Body of pancreas (tissue), 4 donors: Measurements from ENCODE around the gene TOM1. TPM values are rescaled to one million over a fixed set of nuclear protein-coding genes. Genes with fewer than 3 reads are reported as not detected.

Experiments used
- ATAC-seq: fragments of 150-250 bp; one replicate; pipeline ENCODE4 v1.9.1; 2016
- DNase-seq, 4 donors: peaks; one replicate each; pipeline ENCODE4 v3.0.0-alpha.2; 2019
- H3K27ac ChIP-seq, 4 donors: fragments of 200-600 bp; sonication (generic); 1 replicate in 3 of 4; 2 replicates in 1 of 4; pipeline versions ENCODE4 v1.5.1 to v1.6.1; 2016 to 2019; ENCODE audit warnings: mild to moderate bottlenecking in 1 of 4, mixed read lengths in 1 of 4, moderate library complexity in 1 of 4
- H3K27me3 ChIP-seq, 2 donors: fragments of 200-600 bp; sonication (generic); one replicate each; pipeline ENCODE4 v1.6.0; 2016; ENCODE audit warnings: mild to moderate bottlenecking in 1 of 2
- H3K36me3 ChIP-seq, 2 donors: fragments of 200-600 bp; sonication (generic); replicated peaks in 1 of 2; 2 replicates each; pipeline ENCODE4 v1.5.1; 2016; ENCODE audit warnings: low read depth in 2 of 2; ENCODE audit not compliant: insufficient read depth in 1 of 2
- H3K4me1 ChIP-seq: fragments of 200-600 bp; sonication (generic); one replicate; pipeline ENCODE4 v1.6.0; 2016
- H3K4me3 ChIP-seq, 2 donors: fragments of 200-600 bp; sonication (generic); 1 replicate in 1 of 2; 2 replicates in 1 of 2; pipeline ENCODE4 v1.5.1; 2016 to 2019
- H3K9me3 ChIP-seq, 3 donors: fragments of 200-600 bp; sonication (generic); 1 replicate in 2 of 3; 2 replicates in 1 of 3; pipeline ENCODE4 v1.5.1; 2016
- POLR2A ChIP-seq, 3 donors: fragments of 450-650 bp; IDR thresholded peaks; one replicate each; pipeline ENCODE4 v1.6.1; 2016; ENCODE audit warnings: antibody characterized with exemption in 3 of 3, mild to moderate bottlenecking in 2 of 3
- WGBS, 2 donors: methylation state at CpG; one replicate each; pipeline ENCODE4 v1.1.5; 2017; 5-methylcytosine and 5-hydroxymethylcytosine counted together
- intact Hi-C: fragments of 100-400 bp; cut with DNase I; formaldehyde crosslinking; loops from one replicate; pipeline ENCODE4 v1.15.1; 2023
- total RNA-seq, 2 donors: library from RNA; depleted of rRNA; stranded (reverse); fragments of >200 nt; gene quantifications; one replicate each; pipeline ENCODE4 v1.1.0, GENCODE V29; 2016
- TF ChIP-seq, protein P1 (sequence below), 7 experiments: fragments of 450-650 bp in 4 of 7; fragments of 200-600 bp in 3 of 7; sonication (generic) in 3 of 7; IDR thresholded peaks; one replicate each; pipeline ENCODE4 v1.5.1; 2016 to 2019; ENCODE audit warnings: antibody characterized with exemption in 7 of 7

The TOM1 gene
- total RNA-seq, 2 donors from 2014 or later: 34.0 to 42.2 TPM

DNA sequence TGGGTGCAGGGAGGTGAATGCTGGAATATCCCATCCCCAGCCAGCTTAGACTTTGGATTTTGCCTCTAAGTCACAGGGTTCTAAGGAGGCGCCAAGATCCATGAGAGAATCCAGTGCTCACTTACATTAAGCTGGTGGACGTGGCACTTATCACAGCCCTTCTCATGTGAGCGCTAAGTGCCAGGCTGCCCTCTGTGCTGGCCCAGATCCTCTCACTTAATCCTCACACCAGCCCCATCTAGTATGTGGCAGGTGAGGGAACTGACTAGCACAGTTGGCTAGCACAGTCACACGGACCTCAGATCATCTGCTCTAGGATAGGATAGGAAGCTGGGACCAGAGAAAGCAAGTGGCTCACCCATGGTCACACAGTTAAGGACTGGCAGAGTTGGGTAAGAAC, 84.8 kb downstream of the TOM1 start:
- ATAC-seq: no peak
- Histone ChIP-seq H3K9me3 (no peaks in the 10 kb centered on the region), H3K27ac (no peak overlapping the region), H3K36me3 (peaks cover 0 to 1% of the 10 kb centered on the region in 2 donors), H3K4me1 (peaks cover 13% of the 10 kb centered on the region), H3K27me3 (no peaks in the 10 kb centered on the region), H3K4me3 (no peak overlapping the region)
- intact Hi-C loops: no loop called here
- TF ChIP-seq, protein P1, sequence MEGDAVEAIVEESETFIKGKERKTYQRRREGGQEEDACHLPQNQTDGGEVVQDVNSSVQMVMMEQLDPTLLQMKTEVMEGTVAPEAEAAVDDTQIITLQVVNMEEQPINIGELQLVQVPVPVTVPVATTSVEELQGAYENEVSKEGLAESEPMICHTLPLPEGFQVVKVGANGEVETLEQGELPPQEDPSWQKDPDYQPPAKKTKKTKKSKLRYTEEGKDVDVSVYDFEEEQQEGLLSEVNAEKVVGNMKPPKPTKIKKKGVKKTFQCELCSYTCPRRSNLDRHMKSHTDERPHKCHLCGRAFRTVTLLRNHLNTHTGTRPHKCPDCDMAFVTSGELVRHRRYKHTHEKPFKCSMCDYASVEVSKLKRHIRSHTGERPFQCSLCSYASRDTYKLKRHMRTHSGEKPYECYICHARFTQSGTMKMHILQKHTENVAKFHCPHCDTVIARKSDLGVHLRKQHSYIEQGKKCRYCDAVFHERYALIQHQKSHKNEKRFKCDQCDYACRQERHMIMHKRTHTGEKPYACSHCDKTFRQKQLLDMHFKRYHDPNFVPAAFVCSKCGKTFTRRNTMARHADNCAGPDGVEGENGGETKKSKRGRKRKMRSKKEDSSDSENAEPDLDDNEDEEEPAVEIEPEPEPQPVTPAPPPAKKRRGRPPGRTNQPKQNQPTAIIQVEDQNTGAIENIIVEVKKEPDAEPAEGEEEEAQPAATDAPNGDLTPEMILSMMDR (IDR thresholded peaks at IDR 0.05): no peak
- TF ChIP-seq POLR2A (IDR thresholded peaks at IDR 0.05): no peak
- DNase-seq: no peak
- WGBS, 2 donors: 73% methylated on average over 4 of the region's 4 CpGs; no CpG with 5 or more reads in 1 of the 2 donors

DNA sequence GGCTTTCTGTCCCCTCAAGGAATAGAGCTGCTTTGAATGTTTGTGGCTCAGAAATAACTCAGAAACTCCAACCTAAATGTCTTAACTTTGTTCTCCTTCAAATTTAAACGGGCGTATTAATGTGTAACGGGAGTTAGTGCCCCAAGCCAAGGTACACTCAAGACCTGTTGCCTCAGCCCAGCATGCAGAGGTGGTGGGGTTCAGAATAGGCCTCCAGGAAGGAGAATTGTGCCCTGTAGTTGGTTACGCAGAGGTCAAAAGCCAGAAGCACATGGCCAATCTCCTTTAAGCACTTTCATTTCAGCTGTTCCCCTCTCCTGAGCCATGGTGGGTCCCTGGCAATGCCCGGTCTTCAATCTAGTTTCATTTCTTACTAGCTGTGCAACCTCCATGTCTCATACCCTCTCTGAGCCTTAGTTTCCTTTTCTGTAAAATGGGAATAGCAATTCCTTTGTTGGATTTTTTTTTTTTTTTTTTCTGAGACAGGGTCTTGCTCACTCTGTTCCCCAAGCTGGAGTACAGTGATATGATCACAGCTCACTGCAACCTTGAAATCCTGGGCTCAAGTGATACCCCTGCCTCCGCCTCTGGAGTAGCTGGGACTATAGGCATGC, 85.4 kb downstream of the TOM1 start:
- intact Hi-C loops: no loop called here
- DNase-seq (no peak), ATAC-seq (no peak)
- no peaks in the 10 kb centered on the region for H3K9me3 ChIP-seq
- H3K4me1 ChIP-seq: peaks cover 13% of the 10 kb centered on the region
- TF ChIP-seq, protein P1 (IDR thresholded peaks at IDR 0.05): no peak
- no peak for TF ChIP-seq POLR2A (IDR thresholded peaks at IDR 0.05)
- peaks cover 0 to 1% of the 10 kb centered on the region in 2 donors for H3K36me3 ChIP-seq
- H3K27ac ChIP-seq: no peak overlapping the region
- H3K4me3 ChIP-seq: no peak overlapping the region
- no peaks in the 10 kb centered on the region for H3K27me3 ChIP-seq
- 78 to 87% methylated on average over 6 of the region's 6 CpGs for WGBS, 2 donors

DNA sequence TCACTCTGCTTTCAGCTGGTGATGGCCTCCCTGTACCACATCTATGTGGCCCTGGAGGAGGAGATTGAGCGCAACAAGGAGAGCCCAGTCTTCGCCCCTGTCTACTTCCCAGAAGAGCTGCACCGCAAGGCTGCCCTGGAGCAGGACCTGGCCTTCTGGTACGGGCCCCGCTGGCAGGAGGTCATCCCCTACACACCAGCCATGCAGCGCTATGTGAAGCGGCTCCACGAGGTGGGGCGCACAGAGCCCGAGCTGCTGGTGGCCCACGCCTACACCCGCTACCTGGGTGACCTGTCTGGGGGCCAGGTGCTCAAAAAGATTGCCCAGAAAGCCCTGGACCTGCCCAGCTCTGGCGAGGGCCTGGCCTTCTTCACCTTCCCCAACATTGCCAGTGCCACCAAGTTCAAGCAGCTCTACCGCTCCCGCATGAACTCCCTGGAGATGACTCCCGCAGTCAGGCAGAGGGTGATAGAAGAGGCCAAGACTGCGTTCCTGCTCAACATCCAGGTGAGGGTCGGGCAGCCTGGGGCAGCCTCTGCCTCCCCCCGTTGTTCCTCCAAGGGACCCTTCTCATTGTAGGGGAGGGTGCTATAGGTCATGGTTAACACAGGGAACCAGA, 87.1 kb downstream of the TOM1 start:
- ATAC-seq: no peak
- intact Hi-C loops: no loop called here
- Histone ChIP-seq H3K4me3 (no peak overlapping the region), H3K27me3 (no peaks in the 10 kb centered on the region), H3K4me1 (no peaks in the 10 kb centered on the region), H3K36me3 (peaks cover 0 to 1% of the 10 kb centered on the region in 2 donors), H3K27ac (no peak overlapping the region), H3K9me3 (no peaks in the 10 kb centered on the region)
- whole genome bisulfite sequencing, 2 donors: 85 to 86% methylated on average over 11 to 19 of the region's 19 CpGs
- TF ChIP-seq POLR2A (IDR thresholded peaks at IDR 0.05): no peak
- TF ChIP-seq, protein P1 (IDR thresholded peaks at IDR 0.05): no peak
- no peak for DNase-seq

DNA sequence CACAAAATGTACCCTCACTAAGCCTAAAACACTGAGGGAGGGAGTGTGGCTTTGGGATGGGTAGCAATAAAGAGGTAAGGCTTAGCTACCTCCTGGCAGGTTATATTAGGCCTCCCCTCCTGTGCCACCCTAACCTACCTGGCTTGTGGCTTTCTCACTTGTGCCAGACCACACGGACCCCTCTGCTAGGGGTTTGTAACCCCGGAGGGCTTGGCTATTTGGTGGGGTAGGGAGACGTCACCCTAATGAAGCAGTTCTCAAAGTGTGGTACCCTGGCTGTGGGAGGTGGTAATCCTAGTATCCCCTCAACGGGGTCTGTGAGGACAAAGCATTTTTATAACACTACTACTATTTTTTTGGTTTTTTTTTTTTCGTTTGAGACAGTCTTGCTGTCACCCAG, 91.2 kb downstream of the TOM1 start:
- TF ChIP-seq, protein P1 (IDR thresholded peaks at IDR 0.05): no peak
- no peak for TF ChIP-seq POLR2A (IDR thresholded peaks at IDR 0.05)
- Histone ChIP-seq H3K4me1 (no peaks in the 10 kb centered on the region), H3K4me3 (no peak overlapping the region), H3K9me3 (no peaks in the 10 kb centered on the region), H3K36me3 (peaks cover 0 to 1% of the 10 kb centered on the region in 2 donors), H3K27me3 (no peaks in the 10 kb centered on the region), H3K27ac (no peak overlapping the region)
- WGBS, 2 donors: 70 to 81% methylated on average over 5 of the region's 5 CpGs
- intact Hi-C loops: no loop called here
- DNase-seq (no peak), ATAC-seq (no peak)

DNA sequence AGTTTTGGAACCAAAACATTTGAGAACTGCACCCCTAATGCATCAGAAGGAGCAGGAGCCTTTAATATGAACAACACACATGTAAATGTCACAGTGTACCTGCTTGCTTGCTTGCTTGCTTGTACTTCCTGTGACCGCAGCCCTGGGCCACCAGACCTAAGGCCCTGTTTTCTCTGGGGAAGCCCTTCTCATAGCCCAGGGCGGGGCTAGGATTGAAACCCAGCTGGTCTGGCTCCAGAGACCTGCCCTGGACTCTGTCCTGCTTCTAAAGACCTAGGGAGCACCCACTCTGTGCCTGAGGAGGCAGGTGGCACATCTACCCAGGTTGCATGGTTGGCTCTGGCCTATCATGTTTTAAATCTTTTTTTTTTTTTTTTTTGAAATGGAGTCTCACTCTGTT, 92.7 kb downstream of the TOM1 start:
- Histone ChIP-seq H3K36me3 (no peaks in the 10 kb centered on the region), H3K27ac (no peak overlapping the region), H3K4me1 (peaks cover 1% of the 10 kb centered on the region), H3K9me3 (no peaks in the 10 kb centered on the region), H3K4me3 (no peak overlapping the region), H3K27me3 (no peaks in the 10 kb centered on the region)
- 88 to 90% methylated on average over 2 of the region's 2 CpGs for WGBS, 2 donors
- TF ChIP-seq, protein P1 (IDR thresholded peaks at IDR 0.05): no peak
- no peak for TF ChIP-seq POLR2A (IDR thresholded peaks at IDR 0.05)
- intact Hi-C loops: no loop called here
- DNase-seq (no peak), ATAC-seq (no peak)
